HG02798 (cell line): ENCODE results near the gene NDUFV3.
"Not testable (repeated sequence)": the region's sequence is repeated elsewhere in the genome, so short reads cannot be mapped to it uniquely, and the experiment has no call there.

ENCODE experiments used
- ATAC-seq: cut with Tn5 transposase; IDR thresholded peaks from one replicate; pipeline ENCODE4 v1.9.1; 2021; ENCODE audit warnings: mild to moderate bottlenecking; ENCODE audit not compliant: unreplicated experiment, poor library complexity

NDUFV3 gene

DNA sequence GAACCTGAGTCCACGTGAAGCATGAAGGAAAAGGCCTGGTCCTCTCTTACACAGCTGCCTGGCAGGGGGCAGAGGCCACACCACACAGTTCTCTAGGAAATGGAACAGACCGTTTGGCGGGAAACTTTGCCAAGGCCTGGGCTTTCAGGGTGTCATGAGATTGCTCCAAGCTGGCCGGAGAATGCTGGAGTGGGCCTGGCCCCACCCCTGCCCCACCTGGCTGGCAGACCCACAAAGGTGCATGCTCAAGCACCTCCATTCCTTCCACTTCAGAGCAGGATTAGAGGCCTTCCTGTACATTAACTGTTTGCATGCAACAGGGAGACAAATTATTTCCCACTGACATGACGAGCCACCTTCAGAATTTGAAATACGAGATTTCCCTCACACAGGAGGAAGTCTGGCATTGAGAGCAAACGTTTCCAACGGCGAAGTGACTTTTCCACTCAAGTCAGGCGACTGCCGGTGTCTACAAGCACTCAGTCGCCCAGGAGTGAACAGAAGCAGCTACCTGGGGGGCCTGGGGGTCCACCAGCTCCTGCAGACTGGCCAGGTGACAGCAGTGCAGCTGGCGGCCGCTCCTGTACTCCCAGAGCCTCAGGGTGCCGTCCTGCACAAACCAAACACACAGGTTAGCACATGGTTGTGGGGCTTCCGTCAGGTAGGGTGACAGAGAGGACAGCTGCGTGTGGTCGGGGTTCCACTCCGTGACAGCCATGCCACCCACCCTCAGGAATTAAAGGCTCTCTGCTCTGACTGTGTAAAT, 37.8 kb upstream of the NDUFV3 start:
- ATAC-seq, result no peak

DNA sequence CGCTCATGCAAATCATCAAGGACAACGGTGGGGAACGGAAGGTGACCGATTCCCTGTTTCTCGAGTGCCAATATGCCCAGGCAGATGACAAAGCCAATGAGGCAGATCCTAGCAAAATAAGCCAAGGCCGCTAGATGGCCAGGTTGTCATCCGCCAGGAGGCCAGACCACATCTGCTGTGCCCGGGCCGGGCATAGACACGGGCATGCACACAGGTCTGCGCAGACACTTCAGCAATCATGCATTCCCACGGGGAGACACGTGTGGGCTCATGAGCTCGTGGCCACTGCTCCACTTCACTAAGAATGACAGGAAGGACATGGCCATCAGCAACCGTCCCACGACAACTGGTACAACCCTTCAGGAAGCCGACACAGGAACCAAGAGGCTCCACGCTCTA, 37.2 kb upstream of the NDUFV3 start:
- ATAC-seq, result no peak

DNA sequence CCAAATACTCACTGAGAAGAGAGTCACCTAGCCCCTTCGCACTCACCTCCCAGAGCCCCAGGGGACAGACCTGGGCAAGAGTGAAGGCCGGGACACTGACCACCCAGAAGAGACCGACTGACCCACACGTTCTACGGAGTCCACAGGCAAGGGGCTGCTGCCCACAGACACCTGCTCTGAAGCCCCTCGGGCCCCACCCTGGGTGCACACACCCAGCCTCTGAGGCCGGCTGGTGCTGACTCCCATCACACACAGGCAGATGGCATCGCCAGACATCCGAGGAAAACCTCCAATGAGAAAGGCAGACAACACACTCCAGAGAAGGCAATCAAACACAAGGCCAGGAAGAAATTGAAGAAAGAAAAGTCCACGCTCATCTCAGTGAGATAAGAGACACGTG, 35.9 kb upstream of the NDUFV3 start:
- no peak for ATAC-seq

DNA sequence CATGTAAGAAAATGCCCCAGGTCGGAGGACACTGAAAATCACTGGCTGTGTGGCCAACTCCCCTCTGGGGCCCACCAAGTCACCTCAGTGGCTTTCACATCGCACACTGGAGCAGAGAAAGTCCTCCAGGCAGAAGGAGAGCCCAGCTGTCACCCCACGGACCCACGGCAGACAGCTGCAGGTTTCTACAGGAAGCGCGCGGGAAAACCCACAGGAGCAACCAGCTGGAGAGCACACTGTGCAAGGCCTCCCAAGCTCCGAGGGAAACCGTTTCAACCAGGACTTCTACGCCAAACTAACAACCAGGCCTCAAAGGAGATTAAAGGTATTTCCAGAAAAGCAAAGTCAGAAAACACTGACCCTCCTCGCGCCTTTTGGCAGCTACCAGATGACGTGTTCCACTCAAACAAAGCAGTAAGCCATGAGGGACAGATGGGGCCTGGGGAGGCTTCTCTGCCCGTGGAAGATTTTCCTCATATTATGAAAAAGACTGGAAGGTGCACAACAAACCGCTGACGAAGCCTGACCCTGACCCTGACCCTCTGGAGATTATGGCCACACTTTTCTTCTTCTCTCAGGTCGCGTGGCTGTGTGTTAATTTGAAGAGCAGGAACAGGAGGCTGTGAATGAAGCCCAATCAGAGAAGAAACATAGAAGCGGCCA, 34.8 kb upstream of the NDUFV3 start:
- ATAC-seq, result no peak

DNA sequence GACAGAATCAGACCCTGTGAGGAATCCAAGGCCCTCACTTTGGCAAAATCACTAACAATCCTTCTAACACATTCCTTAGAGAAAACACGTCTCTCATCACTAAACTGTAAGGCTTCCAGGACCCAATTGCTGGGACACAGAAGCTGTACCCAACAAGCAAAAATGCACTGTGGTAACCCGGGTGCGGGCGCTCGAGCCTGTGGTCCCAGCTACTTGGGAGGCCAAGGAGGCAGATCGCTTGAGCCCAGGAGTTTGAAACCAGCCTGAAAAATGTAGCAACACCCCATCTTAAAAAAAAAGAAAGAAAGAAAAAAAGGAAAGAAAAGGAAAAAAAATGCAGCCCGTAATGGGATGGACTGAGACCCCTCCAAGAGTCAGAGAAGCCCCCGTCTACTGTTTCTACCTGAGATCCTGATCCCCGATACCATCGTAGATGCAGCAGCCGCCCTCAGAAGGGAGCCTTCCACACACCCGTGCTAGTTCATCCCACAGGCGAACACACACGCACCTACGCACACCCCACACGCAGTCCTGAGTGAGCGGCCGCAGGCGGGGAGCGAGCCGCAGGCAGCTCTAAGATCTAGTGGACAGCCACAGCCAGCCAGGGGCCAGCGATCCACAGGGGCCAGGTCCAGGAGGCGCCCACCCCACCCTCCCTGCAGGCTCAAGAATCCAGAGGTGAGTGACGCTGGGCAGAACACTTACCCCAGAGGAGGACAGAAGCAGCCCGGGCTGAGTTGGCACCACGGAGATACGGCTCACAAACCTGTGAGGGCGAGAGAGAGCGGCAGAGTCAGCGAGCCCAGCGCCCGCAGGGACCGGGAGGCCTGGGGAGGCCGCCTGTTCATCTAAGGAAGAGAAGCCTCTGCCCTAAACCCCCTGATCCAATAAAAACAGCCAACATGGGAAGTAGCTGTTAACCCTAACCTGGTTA, 33.9 kb upstream of the NDUFV3 start:
- ATAC-seq, result no peak

DNA sequence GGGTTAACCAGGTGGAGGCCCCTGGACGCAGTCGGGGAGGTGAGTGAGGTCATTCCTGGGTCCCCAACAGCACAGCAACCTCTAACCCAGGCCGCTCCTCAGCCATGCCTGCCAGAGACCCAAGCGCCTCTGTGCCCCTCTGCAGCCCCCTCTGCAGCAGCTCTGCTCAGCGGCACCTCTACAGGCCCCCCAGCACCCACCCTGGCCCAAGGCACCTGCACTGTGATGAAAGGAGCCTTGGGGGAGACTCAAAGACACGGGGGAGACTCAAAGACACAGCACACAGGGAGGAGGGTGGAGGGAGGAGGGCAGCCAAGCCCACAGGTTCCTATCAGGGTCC, 33.2 kb upstream of the NDUFV3 start:
- ATAC-seq, result no peak

DNA sequence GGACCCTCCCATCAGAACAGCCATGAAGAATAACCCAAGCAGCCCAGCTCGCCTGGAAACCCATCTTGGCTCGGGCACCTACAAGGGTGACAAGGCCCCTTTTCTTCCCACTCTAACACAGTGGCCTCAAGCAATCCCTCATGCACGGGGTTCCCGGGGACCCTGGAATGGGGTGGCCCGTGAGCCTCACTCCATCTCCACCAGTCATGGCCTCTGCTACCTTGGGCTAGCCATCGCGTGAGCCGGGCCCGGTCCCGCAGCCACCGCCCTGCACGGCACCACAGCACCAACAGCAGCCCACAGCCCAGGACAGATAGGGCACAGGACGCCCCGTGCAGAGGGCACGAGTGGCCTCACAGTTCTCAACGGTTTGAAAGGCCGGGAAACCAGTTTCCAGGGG, 32.8 kb upstream of the NDUFV3 start:
- ATAC-seq, result no peak

DNA sequence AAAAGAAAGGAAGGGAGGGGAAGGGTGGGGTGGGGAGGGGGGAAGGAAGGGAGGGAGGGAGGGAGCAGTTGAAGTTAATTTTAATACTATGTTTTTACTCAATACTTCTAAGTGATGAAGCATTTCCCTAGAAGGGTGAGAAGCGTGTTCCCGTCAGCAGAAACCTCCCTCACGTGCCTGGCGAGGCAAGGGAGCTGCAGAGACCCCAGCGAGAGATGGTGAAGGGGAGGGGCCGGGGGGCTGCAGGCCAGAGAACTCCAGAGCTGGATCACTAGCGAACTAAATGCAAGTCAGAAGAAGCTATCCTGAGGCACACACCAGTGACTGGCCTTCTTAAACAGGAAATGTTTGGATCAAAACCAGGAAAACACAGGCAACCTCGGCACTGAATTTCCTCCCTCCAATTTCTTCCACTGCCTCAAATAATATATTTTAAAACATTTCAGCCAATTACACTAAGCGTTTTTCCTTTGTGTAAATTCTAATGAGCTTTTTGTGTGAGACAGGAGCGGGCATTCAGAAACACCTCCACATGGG, 31.7 kb upstream of the NDUFV3 start:
- no peak for ATAC-seq

DNA sequence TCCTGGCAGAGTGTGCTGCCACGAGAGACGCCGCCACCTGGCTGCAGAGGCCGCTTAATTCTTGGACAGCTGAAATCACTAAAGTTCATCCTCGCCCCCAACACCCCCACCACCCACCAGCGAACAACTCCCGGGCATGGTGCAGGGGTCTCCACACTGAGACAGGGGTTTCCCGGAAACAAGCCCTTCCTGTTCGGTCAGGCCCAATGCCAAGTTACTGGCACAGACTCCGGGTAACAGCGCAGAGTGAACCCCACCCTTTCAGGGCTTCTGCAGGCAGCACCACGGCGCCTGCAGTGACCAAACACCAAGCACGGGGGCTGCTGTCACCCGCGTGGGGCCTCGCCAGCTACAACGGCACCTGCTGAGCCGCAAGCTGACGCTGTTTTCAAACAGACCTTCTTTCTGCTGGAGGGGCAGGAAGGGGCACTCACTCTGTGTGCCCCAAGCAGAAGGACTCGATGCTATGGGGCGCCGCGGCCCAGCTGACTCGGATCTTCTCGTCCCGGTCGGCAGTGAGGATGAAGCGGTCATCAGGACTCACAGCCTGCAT, 31.2 kb upstream of the NDUFV3 start:
- ATAC-seq, result no peak

DNA sequence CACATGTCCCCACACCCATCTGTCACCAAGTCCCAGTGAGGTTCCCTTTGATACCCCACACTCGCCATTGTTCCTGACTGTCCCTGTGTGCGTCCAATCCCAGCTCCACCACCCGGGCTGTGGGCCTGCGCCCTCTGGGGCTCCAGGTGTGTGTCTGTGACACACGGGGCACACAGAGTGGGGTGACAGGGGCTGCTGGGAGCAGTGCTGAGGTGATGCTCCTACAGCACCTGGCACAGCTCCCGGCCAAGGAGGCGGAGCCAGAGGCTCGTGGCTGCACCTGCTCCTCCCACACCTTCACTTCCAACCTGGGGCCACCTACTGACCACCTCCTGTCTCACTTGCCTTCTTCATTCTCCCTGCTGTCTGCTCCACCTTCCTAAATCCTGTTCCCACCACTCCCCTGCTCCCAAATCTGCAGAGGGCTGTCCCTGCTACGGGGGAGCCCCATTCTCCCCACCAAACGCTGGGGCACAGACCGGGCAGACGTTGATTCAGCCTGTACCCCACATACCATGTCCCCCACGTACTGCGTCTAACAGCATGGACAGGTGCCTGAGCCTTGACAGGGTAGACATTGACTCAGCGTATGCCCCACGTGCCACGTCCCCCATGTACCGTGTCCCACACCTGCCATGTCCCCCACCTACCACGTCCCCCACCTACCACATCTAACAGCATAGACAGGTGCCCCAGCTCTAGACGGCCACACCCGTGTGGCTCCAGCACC, 30.2 kb upstream of the NDUFV3 start:
- no peak for ATAC-seq

DNA sequence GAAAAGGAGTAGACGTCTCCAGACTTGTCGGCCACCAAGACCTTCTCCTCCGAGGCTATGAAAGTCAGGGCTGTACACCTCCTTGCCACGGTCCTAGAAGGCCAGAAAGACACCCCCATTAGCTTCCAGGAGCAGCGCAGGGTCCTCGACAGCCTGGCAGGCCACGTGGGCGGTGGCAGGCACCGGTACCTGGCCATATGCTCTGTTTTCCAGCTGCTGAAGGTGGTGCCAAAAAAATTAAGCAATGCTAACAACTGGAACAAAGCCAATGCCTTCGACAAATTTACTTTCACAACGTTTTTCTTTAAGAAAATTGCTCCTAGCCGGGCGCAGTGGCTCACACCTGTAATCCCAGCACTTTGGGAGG, 29.6 kb upstream of the NDUFV3 start:
- no peak for ATAC-seq

DNA sequence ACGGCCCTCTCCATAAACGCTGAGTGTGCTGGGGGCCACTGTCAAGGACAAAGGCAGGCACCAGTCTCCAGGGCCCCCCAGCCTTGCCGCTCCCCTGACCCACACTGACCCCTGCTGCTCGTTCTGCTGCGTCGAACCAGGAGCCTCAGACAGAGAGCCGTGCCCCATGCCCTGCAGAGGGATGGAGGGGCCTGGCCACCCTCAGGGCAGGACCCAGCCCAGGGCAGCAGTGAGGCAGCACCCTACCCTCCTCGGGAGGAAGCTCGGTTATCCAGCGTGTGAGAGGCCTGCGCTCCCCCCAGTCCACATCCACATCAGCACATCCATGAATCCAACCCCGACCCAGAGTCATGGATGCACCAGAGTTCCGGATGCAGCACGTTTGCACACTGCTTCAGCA, 28.8 kb upstream of the NDUFV3 start:
- no peak for ATAC-seq

DNA sequence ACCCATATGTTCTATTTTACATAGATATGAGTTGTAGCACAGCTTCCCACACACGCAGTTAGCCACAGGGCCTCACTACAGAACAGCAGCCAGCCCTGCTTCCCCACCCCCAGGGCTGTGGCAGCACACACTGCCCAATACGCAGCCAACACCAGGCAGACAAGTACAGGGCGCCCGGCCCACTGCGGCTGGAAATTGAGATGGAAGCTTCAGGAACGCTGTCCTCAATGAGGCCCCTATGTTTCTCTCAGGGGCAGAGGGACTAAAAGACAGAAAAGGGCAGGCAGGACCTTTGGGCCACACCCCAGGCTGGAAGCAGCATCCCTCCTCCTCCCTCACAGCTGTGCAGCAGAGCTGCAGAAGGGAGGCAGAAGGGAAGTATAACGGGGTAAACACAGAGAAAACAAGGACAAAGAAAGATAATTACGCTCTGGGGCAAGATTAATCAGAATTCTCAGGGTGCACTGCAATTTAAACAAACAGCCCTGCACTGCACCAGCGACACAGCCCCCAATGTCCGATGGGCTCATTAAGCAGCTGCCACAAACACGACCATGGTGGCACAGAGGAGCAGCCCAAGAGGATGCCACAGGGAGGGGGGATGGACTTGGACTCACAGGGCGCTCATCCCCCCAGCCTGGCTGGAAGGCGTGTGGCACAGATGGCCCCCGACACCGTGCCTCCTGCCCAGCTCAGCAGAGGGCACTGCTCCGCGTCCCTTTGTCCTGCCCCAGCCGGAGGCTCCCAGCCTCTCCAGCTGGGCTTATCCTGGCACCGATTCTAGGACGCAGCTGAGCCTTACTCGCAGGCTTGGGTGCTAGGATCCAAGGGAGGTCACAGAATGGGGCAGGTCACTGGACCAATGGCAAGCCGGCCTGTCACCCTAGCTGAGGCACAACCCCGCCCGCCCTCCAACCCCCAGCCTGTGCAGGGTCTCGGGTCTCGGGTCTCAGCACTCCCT, 28.0 kb upstream of the NDUFV3 start:
- ATAC-seq, result no peak

DNA sequence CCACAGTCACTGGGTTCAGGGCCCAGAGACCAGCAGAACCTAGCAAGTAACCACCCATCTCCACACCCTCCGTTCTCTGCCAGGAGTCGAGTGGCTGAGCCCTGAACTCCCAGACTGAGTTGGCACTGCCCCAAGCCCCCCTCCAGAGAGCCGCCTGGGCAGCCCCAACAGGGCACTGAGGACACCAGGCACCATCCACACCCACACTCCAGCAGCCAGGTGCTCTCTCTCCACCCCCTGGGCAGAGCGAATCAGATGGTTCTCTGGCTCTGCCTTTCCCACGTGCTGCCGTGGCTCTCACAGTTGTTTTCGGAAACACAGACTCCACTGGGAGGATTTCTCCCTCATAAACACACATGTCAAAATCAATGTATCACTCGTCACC, 27.3 kb upstream of the NDUFV3 start:
- no peak for ATAC-seq

DNA sequence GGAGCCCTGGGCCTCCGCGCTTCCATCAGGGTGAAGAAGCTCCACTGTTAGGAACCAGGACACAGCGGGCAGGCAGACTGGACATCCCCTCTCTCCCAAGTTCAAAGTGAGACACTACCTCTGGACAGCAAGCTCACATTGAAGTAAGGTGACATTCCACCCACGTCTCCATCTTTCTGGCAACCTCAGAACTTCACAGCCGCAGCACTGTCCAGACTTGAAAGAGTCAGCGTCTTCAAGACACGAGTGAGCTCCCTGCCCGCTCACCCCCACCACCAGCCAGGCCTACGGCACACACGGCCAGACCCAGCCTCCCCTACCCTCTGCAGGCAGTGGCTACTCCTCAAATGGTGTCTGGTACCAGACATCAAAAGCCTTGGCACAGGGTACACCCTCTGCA, 24.9 kb upstream of the NDUFV3 start:
- no peak for ATAC-seq

DNA sequence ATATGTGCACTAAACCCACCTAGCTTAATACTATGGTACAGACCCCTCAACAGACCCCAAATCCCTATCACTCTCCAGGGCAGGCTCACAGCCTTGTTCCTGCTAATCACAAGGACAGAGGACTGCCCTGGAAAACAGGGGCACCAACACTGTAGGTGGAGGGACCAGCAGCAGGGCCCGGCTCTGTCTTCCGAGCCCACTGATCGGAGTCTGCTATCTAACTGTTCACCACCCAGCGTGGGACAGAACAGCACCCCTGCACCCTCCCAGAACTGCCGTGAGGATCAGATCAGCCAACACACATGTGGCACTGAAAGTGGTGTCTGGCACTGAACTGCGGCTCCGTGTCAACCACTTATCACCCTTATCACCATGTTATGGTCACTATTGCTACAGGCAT, 20.0 kb upstream of the NDUFV3 start:
- no peak for ATAC-seq

DNA sequence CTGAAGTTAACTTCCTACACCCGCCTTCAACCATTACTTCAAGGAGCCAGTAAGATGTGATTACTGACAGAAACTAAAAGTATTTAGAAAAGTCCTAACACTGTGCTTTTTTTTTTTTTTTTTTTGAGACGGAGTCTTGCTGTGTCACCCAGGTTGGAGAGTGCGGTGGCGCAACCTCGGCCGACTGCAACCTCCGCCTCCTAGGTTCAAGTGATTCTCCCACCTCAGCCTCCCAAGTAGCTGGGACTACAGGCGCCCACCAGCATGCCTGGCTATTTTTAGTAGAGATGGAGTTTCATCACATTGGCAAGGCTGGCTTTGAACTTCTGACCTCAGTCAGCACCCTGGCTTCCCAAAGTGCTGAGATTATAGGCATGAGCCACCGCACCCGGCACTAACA, 17.3 kb upstream of the NDUFV3 start:
- not testable (repeated sequence) for ATAC-seq

DNA sequence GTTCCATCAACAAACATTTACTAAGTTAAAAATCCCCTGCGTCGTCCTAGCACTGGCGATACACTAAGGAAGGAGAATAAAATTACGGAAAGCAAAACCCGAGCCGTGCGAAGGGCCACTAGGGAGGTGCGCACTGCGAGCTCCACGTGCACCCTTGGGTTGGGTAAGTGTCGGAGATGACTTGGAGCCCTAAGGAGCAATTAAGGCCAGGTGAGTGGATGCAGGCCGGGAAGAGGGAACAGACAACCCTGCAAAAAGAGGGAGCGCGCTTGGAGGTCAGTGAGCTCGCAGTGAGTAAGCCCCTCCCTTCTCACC, 14.5 kb upstream of the NDUFV3 start:
- ATAC-seq, result no peak
